Activated CD4-positive, CD25-positive, alpha-beta regulatory T cell treated with anti-CD3 and anti-CD28 coated beads, Interleukin-2, amount 50 U/mL, for 24 hours (primary cell): ENCODE data around the gene PCDHGA8.
"Not testable (repeated sequence)": the region's sequence is repeated elsewhere in the genome, so short reads cannot be mapped to it uniquely, and the experiment has no call there.

Source experiments
- ATAC-seq, 2 donors: fragments of 150-1000 bp; cut with Tn5 transposase; one replicate each; pipeline ENCODE4 v1.10.0; 2021; ENCODE audit warnings: mild to moderate bottlenecking in 1 of 2, moderate library complexity in 1 of 2

PCDHGA8 gene

GRCh38 chr5:141392429-141393198 lies at the start of gene PCDHGA8:
Gene PCDHGA8 (plus strand): TSS chr5:141392633. CDS start chr5:141392814, 181 bp downstream.
- ATAC-seq = no peak

- ATAC-seq = no peak
These were observed 49.7 kb upstream of the PCDHGA8 start for GRCh38 chr5:141342773-141343172.

GRCh38 chr5:141343242-141343952 lies 49.0 kb upstream of the PCDHGA8 start, which contains the start of gene PCDHGA3:
Gene PCDHGA3 (plus strand): TSS chr5:141343829. CDS start chr5:141344034, 205 bp downstream.
- no peak for ATAC-seq

GRCh38 chr5:141343953-141344463 lies 48.4 kb upstream of the PCDHGA8 start:
- no peak for ATAC-seq

- no peak for ATAC-seq
These were observed 47.1 kb upstream of the PCDHGA8 start for GRCh38 chr5:141345327-141345726.

- not testable (repeated sequence) for ATAC-seq
These were observed 46.4 kb upstream of the PCDHGA8 start for GRCh38 chr5:141346017-141346416.

- ATAC-seq = no peak
These were observed 42.4 kb upstream of the PCDHGA8 start, which contains the start of gene PCDHGB1 for GRCh38 chr5:141349917-141350619. Gene PCDHGB1 (plus strand): TSS chr5:141350099. CDS start chr5:141350261, 162 bp downstream.

GRCh38 chr5:141351591-141351990 lies 40.8 kb upstream of the PCDHGA8 start:
- ATAC-seq = no peak

GRCh38 chr5:141354900-141355469 lies 37.4 kb upstream of the PCDHGA8 start, which contains the start of gene PCDHGA4:
Gene PCDHGA4 (plus strand): TSS chr5:141355021. CDS start chr5:141355108, 87 bp downstream.
- ATAC-seq = no peak

GRCh38 chr5:141355641-141356040 lies 36.8 kb upstream of the PCDHGA8 start:
- ATAC-seq = no peak

- no peak for ATAC-seq
These were observed 36.3 kb upstream of the PCDHGA8 start for GRCh38 chr5:141356133-141356532.

GRCh38 chr5:141356950-141357349 lies 35.5 kb upstream of the PCDHGA8 start:
- no peak for ATAC-seq

GRCh38 chr5:141359790-141360426 lies 32.5 kb upstream of the PCDHGA8 start, which contains the start of gene PCDHGB2:
Gene PCDHGB2 (plus strand): TSS chr5:141359994. CDS start chr5:141360136, 142 bp downstream.
- no peak for ATAC-seq

GRCh38 chr5:141360685-141361084 lies 31.7 kb upstream of the PCDHGA8 start:
- no peak for ATAC-seq

GRCh38 chr5:141362719-141363118 lies 29.7 kb upstream of the PCDHGA8 start:
- no peak for ATAC-seq

- ATAC-seq = no peak
These were observed 28.3 kb upstream of the PCDHGA8 start, which contains the start of gene PCDHGA5 for GRCh38 chr5:141363952-141364660. Gene PCDHGA5 (plus strand): TSS chr5:141364162. CDS start chr5:141364331, 169 bp downstream.

- no peak for ATAC-seq
These were observed 26.2 kb upstream of the PCDHGA8 start for GRCh38 chr5:141366016-141366896.

- ATAC-seq = peak; percentile 60 to 68
These were observed 22.2 kb upstream of the PCDHGA8 start, which contains the start of gene PCDHGB3 for GRCh38 chr5:141369994-141370848. Gene PCDHGB3 (plus strand): TSS chr5:141370242. CDS start chr5:141370395, 153 bp downstream.
